ENCODE data around the gene SLC9A5. TPM values are rescaled to one million over a fixed set of nuclear protein-coding genes. Genes with fewer than 3 reads are reported as not detected.

Gene SLC9A5
- total and polyA plus RNA-seq, 9 of the 15 experiments (the other 6 are each of a cell fraction or from before 2014, with no cell fraction given), result 0.06 to 3.1 (median 1.2) TPM

GRCh38 chr16:67278773-67279295, 30.1 kb downstream of the SLC9A5 start (continued):
- TF ChIP-seq E2F8 (IDR thresholded peaks at IDR 0.05; ENCODE audit: low read depth, partially characterized antibody), result no peak
- TF ChIP-seq ZNF121 (CRISPR knock-in tag; conservative IDR thresholded peaks at IDR 0.05), result no peak
- TF ChIP-seq STAT5B (CRISPR knock-in tag; IDR thresholded peaks at IDR 0.05), result no peak
- no peak for TF ChIP-seq NCOR1 (IDR thresholded peaks at IDR 0.05)
- TF ChIP-seq ZBTB1 (CRISPR knock-in tag; IDR thresholded peaks at IDR 0.05; ENCODE audit: borderline replicate concordance, low read depth), result no peak
- no peak; the same call in none of the 2 replicates for TF ChIP-seq GATAD2B (IDR thresholded peaks at IDR 0.05; ENCODE audit: borderline replicate concordance)
- no peak for TF ChIP-seq SPI1 (IDR thresholded peaks at IDR 0.05; ENCODE audit: borderline replicate concordance, low read depth, low read length)
- TF ChIP-seq SMAD4 (CRISPR knock-in tag; conservative IDR thresholded peaks at IDR 0.05), result 0 out of 2 replicates have a peak, but pooled peaks have one; percentile 8
- no peak for TF ChIP-seq ATF1 (CRISPR knock-in tag; IDR thresholded peaks at IDR 0.05)
- TF ChIP-seq ATF1 (tag; IDR thresholded peaks at IDR 0.05), result no peak
- no peak for TF ChIP-seq SOX6 (IDR thresholded peaks at IDR 0.05)
- no peak for TF ChIP-seq LCOR (CRISPR knock-in tag; IDR thresholded peaks at IDR 0.05)
- no peak for TF ChIP-seq ZNF778 (CRISPR knock-in tag; IDR thresholded peaks at IDR 0.05)
- TF ChIP-seq MAFG (tag; conservative IDR thresholded peaks at IDR 0.05), result no peak
- TF ChIP-seq ZEB2 (IDR thresholded peaks at IDR 0.05), result peak; percentile 74
- no peak for TF ChIP-seq FOXA3 (CRISPR knock-in tag; conservative IDR thresholded peaks at IDR 0.05 in 1 of 2, IDR thresholded peaks at IDR 0.05 in 1 of 2)
- TF ChIP-seq ZC3H4 (CRISPR knock-in tag; IDR thresholded peaks at IDR 0.05; ENCODE audit: borderline replicate concordance), result no peak
- no peak for TF ChIP-seq TCF7L2 (IDR thresholded peaks at IDR 0.05; ENCODE audit: low read depth, low read length)
- peak; percentile 85; the same call in 1 of the 2 replicates for TF ChIP-seq NKRF (IDR thresholded peaks at IDR 0.05; ENCODE audit: borderline replicate concordance)
- 0 out of 2 replicates have a peak, but pooled peaks have one; percentile 51 for TF ChIP-seq HDAC2 (IDR thresholded peaks at IDR 0.05)
- TF ChIP-seq ZMIZ1 (IDR thresholded peaks at IDR 0.05; ENCODE audit: low read depth in 2 of 2, low read length in 2 of 2), result no peak
- TF ChIP-seq HDAC6 (IDR thresholded peaks at IDR 0.05; ENCODE audit: low read depth, low read length), result no peak

Data from K562 (cell line).